Measurements from ENCODE around the gene KANK2.
"Not testable (repeated sequence)": the region's sequence is repeated elsewhere in the genome, so short reads cannot be mapped to it uniquely, and the experiment has no call there.

KANK2 gene

DNA sequence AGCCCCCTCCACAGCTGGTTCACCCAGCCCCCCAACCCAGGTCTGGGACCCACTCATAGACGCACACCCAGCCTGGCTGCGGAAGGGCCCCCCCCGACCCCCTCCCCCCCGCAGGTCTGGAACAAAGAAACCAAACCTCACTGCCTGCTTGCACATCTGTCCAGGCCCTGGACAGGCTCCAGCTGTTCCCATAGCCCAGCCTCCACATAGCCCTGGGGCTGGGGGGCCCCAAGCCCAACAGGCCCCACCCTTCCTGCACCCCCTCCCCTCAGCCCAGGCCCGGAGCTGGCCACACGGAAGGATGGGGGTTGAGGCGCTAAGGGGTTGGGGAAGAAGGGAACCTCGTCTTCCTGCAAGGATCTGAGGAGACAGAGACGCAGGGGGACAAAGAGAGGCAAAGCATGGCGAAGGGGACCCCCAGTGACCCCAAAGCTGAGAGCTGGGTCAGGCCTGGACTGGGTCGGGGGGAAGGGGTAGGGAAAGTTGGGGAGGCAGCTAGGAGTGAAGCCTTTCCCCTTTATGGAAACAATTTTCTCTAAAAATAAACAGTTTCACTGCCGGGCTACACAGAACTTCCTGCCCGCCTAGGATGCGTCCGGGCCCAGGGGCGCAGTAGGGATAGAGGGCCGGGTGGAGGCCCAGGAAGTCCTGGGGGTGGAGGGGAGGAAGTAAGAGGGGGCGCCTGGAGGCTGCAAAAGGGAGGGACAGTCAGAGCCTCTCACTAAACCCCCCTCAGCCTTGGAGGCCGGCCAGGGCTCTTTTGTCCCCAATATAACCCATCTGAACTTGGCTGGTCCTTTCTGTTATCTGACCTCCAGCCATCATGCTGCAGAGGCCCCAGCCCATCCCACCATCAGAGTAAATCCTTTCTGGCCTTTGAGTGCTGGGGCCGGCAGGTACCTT is 2.4 kb downstream of the KANK2 start:
- Mint-ChIP-seq H3K4me1 (peaks cover 11% of the 10 kb centered on the region), H3K9me3 (no peaks in the 10 kb centered on the region), H3K27me3 (peaks cover 40% of the 10 kb centered on the region), H3K4me3 (no peak overlapping the region), H3K27ac (no peak overlapping the region), H3K36me3 (no peaks in the 10 kb centered on the region)
- no peak for ATAC-seq

DNA sequence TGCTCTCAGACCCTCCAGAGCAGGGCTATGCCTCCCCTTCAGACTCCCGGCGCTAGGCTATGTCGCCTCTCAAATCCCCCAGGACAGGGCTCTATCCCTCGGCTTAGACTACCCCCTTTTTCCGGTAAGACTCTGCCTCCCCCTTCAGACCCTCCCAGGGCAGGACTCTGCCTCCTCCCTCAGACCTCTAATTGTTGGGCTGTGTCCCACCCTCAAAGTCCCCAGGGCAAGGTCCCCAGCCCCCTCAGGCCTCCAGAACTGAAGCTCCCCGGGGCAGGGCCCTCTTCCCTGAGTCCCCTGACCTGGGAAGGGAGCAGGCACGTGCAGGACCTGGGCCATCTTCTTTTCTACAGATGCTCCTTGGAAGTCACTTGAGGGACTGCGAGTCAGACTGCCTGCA is 3.2 kb downstream of the KANK2 start:
- Mint-ChIP-seq H3K27me3 (peaks cover 44% of the 10 kb centered on the region), H3K36me3 (no peaks in the 10 kb centered on the region), H3K4me1 (peaks cover 11% of the 10 kb centered on the region), H3K27ac (no peak overlapping the region), H3K9me3 (no peaks in the 10 kb centered on the region), H3K4me3 (no peak overlapping the region)
- ATAC-seq: no peak

DNA sequence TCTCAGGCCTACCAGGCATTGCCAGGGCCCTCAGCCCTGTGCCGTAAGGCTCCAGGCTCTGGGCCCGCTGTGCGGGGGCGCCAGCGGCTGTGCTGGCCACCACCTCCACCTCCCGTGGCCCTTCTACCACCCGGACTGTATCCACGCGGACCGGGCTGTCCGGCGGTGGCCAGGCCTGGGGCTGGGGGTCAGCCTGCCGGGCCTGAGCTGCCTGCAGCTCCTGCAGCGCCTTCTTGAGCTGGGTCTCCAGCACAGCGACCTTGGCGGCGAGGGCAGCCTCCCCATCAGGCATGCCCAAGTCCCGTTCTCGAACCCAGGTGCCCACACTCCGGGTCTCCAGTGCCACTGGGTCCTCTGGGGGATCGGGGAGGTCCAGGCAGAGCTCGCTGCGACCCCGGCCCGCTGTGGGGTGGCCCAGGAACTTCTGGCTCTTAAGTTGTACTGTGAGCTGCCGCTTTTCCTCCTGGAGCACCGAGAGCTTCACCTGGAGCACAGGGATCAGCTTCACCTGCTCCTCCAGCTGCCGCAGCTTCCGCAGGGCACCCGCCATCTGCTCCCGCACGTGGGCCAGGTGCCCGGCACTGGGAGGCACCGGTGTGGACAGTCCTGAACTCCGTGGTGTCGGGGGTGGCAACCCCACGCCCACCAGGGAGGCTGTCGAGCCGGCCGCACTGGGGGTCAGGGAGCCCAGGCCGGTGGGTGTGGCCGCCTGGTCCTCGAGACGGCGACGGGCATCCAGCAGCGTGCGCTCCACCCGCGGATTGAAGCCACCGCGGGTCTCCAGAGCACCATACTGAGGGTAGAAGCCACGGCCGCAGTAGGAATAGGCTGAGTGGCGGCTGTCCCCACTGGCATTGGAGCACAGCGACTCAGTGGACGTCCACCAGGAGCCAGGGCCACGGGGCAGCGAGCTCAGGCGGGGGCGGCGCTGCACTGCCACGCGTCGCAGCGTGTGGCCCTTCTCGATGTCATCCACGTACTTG is 4.1 kb downstream of the KANK2 start:
- H3K9me3 Mint-ChIP-seq: no peaks in the 10 kb centered on the region
- no peaks in the 10 kb centered on the region for H3K36me3 Mint-ChIP-seq
- H3K27ac Mint-ChIP-seq: no peak overlapping the region
- H3K4me3 Mint-ChIP-seq: no peak overlapping the region
- peaks cover 44% of the 10 kb centered on the region for H3K27me3 Mint-ChIP-seq
- H3K4me1 Mint-ChIP-seq: peaks cover 11% of the 10 kb centered on the region
- ATAC-seq: no peak

DNA sequence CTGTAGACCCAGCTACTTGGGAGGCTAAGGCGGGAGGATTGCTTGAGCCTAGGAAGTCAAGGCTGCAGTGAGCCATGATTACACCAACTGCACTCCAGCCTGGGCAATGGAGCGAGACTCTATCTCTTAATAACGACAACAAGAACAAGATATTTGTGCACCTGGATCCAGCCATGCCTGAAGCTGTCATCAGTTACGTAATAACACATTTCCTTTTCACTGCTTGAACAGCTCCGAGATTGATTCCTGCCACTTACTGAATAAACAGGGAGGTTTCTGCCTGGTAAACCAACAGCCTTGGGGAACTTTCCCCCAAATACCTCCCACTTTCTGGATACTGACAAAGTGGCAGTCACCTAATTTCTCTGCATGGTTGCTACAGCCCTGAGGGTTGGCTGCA is 5.4 kb downstream of the KANK2 start:
- peaks cover 8% of the 10 kb centered on the region for H3K4me1 Mint-ChIP-seq
- no peaks in the 10 kb centered on the region for H3K36me3 Mint-ChIP-seq
- H3K4me3 Mint-ChIP-seq: no peak overlapping the region
- no peaks in the 10 kb centered on the region for H3K9me3 Mint-ChIP-seq
- ATAC-seq: no peak
- H3K27ac Mint-ChIP-seq: no peak overlapping the region
- peaks cover 55% of the 10 kb centered on the region for H3K27me3 Mint-ChIP-seq

DNA sequence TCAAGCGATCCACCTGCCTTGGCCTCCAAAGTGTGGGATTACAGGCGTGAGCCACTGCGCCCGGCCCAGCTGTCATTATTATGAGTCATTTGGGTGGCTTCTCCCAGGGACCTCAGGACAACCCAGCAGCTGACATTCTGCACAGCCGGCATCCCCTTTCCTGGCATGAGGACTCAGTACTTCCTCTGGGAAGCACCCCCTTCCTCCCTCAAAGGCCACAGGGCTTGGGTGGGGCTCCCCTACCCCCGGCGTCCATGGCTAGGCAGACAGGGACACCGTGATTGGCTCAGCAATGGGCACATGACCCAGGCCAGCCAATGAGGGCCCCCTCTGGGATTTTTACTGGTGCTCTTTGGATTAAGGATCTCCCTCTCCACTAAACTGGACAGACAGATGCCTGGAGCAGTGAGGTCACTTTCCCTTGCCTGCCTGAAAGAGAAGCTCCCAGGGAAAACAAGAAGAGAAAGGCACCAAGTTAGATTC is 6.0 kb downstream of the KANK2 start:
- Mint-ChIP-seq H3K4me1 (peaks cover 1% of the 10 kb centered on the region), H3K27me3 (peaks cover 55% of the 10 kb centered on the region), H3K36me3 (no peaks in the 10 kb centered on the region), H3K9me3 (no peaks in the 10 kb centered on the region), H3K4me3 (no peak overlapping the region), H3K27ac (no peak overlapping the region)
- ATAC-seq: no peak

DNA sequence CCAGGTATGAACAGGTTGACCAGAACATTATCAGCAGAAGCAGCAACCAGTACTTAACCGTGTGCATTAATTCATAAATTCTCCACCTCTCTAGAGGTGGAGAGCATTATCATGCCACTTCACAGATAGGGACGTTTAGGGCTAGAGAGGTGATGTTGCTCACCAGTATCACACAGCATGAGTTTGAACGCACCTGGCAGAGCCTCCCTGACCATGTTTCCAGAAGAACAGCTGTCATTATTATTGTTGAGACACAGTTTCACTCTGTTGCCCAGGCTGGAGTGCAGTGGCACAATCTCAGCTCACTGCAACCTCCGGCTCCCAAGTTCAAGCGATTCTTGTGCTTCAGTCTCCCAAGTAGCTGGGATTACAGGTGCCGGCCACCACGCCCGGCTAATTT is 6.8 kb downstream of the KANK2 start:
- ATAC-seq: no peak
- H3K27ac Mint-ChIP-seq: no peak overlapping the region

DNA sequence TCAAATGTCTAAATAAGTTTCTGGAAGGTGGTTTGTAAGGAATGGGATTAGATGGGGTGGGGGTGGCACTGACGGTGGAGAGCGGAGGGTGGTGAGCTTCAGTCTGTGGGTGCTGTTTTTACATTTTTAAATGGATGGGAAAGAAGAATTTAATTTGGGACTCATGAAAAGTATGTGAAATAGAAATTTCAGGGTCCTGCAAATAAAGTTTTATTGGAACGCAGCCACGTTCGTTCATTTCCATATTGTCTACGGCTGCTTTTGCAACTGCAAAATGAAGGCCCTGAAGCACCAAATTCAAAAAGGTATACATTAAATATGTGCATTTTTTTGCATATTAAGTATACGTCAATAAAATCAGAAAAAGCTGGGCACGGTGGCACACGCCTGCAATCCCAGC is 9.9 kb downstream of the KANK2 start:
- Mint-ChIP-seq H3K27me3 (peaks cover 57% of the 10 kb centered on the region), H3K4me3 (no peak overlapping the region), H3K4me1 (no peaks in the 10 kb centered on the region), H3K27ac (no peak overlapping the region), H3K36me3 (no peaks in the 10 kb centered on the region), H3K9me3 (no peaks in the 10 kb centered on the region)
- no peak for ATAC-seq

More for the DNA sequence above, 6.8 kb downstream of the KANK2 start:
- no peaks in the 10 kb centered on the region for H3K4me1 Mint-ChIP-seq
- H3K36me3 Mint-ChIP-seq: no peaks in the 10 kb centered on the region
- H3K9me3 Mint-ChIP-seq: no peaks in the 10 kb centered on the region
- H3K4me3 Mint-ChIP-seq: no peak overlapping the region
- H3K27me3 Mint-ChIP-seq: peaks cover 55% of the 10 kb centered on the region

DNA sequence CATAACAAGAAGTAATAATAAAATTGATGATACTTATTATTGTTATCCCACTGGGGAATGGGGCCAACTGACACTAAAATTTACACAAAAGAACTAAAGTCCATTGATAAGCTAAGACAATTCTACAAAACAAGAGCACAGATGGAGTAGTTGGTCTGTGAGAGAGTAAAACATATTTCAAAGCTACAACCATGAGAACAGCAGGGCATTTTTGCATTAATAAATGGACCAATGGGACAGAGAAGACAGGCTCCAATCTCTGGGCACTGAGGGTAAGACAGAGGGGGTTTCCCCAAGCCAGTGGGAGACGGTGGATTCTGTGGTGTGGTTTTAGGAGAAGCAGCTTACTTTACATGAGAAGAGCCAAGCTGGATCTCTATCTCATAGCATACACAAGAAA is 14.4 kb downstream of the KANK2 start:
- Mint-ChIP-seq H3K27me3 (peaks cover 65% of the 10 kb centered on the region), H3K4me1 (peaks cover 23% of the 10 kb centered on the region)

DNA sequence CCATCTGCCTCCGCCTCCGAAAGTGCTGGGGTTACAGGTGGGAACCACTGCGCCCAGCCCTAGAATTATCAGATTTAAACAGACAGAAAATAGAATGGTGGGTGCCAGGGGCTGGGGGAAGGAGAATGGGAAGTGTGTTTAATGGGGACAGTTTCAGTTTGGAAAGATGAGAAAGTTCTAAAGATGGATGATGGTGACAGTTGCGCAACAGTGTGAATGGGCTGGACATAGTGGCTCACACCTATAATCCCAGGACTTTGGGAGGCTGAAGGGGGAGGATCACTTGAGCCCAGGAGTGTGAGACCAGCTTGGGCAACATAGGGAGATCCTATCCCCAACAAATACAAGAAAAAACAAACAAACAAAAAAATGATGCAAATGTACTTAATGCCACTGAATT is 15.9 kb downstream of the KANK2 start:
- ATAC-seq: no peak
- Mint-ChIP-seq H3K4me3 (no peak overlapping the region), H3K27ac (no peak overlapping the region)

More for the DNA sequence above, 14.4 kb downstream of the KANK2 start:
- H3K9me3 Mint-ChIP-seq: no peaks in the 10 kb centered on the region
- no peak for ATAC-seq
- no peak overlapping the region for H3K4me3 Mint-ChIP-seq
- H3K36me3 Mint-ChIP-seq: no peaks in the 10 kb centered on the region
- H3K27ac Mint-ChIP-seq: no peak overlapping the region

DNA sequence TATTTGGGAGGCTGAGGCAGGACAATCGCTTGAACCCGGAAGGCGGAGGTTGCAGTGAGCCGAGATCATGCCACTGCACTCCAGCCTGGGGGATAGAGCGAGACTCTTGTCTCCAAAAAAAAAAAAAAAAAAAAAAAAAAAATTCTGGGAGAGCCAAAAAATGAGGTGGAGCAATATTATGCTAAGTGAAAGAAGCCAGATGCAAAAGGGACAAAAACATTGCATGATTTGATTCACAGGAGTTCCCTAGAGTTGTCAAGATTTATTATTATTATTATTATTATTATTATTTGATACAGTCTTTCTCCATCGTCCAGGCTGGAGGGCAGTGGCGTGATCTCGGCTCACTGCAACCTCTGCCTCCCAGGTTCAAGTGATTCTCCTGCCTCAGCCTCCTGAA is 16.4 kb downstream of the KANK2 start:
- not testable (repeated sequence) for H3K4me3 Mint-ChIP-seq, H3K27ac Mint-ChIP-seq, H3K9me3 Mint-ChIP-seq, H3K36me3 Mint-ChIP-seq, ATAC-seq
- H3K4me1 Mint-ChIP-seq: peaks cover 23% of the 10 kb centered on the region
- peaks cover 56% of the 10 kb centered on the region for H3K27me3 Mint-ChIP-seq

More for the DNA sequence above, 15.9 kb downstream of the KANK2 start:
- Mint-ChIP-seq H3K36me3 (no peaks in the 10 kb centered on the region), H3K9me3 (no peaks in the 10 kb centered on the region), H3K27me3 (peaks cover 57% of the 10 kb centered on the region), H3K4me1 (peaks cover 23% of the 10 kb centered on the region)

DNA sequence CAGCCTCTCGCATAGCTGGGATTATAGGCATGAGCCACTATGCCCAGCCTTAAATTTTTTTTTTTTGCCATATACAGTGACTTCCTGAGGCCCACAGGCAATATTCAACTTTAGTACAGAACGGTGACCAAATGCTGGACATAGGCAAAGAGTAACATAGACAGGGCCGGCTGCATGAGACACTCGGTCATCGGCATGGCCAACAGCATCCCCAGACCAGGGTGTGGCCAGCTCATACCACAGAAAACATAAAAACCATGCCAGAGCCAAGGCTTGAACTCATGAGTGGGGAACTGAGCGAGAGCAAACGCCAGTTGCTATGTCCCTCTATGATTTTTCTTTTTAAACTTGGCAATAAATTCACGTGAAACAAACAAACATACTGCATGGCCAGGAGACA is 17.0 kb downstream of the KANK2 start:
- peak overlapping the region; percentile 63 for H3K4me3 Mint-ChIP-seq
- H3K27ac Mint-ChIP-seq: peak overlapping the region; percentile 27
- H3K36me3 Mint-ChIP-seq: no peaks in the 10 kb centered on the region
- H3K9me3 Mint-ChIP-seq: no peaks in the 10 kb centered on the region
- H3K27me3 Mint-ChIP-seq: peaks cover 56% of the 10 kb centered on the region
- ATAC-seq: no peak
- peaks cover 23% of the 10 kb centered on the region for H3K4me1 Mint-ChIP-seq

DNA sequence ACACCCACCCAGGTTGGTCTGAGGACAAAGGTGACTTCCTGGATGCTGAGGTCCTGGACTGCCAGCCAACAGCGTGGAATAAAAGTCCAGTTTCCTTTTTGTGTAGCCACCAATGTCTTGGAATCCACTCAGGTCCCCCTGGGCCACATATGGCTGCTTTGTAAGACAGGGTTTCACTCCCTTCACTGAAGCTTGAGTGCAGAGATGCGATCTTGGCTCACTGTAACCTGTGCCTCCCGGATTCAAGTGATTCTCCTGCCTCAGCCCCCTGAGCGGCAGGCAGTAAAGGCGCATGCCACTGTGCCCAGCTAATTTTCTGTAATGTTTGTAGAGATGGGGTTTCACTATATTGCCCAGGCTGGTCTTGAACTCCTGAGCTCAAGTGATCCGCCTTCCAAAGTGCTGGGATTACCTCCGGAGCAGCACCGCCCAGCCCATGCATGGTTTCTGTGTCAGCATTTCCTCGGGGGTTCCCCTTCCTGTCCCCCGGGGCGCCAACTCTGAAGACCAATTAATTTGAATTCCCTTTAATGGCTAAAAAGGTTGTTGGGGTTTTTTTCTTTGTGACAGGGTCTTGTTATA is 17.5 kb downstream of the KANK2 start:
- peak; percentile 88 for ATAC-seq
- Mint-ChIP-seq H3K27me3 (peaks cover 59% of the 10 kb centered on the region), H3K36me3 (no peaks in the 10 kb centered on the region), H3K9me3 (no peaks in the 10 kb centered on the region), H3K27ac (peak overlapping the region; percentile 27), H3K4me1 (peaks cover 23% of the 10 kb centered on the region), H3K4me3 (peak overlapping the region; percentile 63)

DNA sequence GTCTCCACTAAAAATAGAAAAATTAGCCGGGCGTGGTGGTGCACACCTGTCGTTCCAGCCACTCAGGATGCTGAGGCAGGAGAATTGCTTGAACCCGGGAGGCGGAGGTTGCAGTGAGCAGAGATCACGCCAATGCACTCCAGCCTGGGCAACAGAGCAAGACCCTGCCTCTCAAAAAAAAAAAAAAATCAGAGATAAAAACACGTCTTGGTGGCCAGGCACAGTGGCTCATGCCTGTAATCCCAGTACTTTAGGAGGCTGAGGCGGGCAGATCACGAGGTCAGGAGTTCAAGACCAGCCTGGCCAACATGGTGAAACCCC is 18.2 kb downstream of the KANK2 start:
- H3K27ac Mint-ChIP-seq, H3K9me3 Mint-ChIP-seq, H3K36me3 Mint-ChIP-seq, ATAC-seq: not testable (repeated sequence)
- Mint-ChIP-seq H3K27me3 (peaks cover 54% of the 10 kb centered on the region), H3K4me1 (peaks cover 23% of the 10 kb centered on the region), H3K4me3 (peak overlapping the region; percentile 63)

DNA sequence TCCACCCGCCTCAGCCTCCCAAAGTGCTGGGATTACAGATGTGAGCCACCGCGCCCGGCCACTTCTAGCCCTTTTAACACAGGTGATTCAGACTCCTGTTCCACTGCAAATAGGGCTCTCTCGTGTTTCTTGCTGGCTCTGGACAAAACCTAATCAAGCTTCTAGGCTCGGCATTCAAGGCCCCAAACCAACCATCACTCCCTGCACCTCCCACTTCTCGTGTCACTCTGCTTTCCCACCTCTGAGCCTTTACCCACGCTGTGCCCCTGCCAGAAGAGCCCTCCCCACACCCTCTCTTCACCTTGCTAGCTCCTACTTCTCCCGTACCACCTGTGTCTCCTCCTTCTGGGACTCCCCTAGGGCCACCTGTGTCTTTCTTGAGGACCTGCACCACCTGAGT is 19.8 kb downstream of the KANK2 start:
- no peaks in the 10 kb centered on the region for H3K36me3 Mint-ChIP-seq
- ATAC-seq: no peak
- H3K4me3 Mint-ChIP-seq: no peak overlapping the region
- H3K4me1 Mint-ChIP-seq: peaks cover 23% of the 10 kb centered on the region
- H3K27ac Mint-ChIP-seq: no peak overlapping the region
- no peaks in the 10 kb centered on the region for H3K9me3 Mint-ChIP-seq
- peaks cover 39% of the 10 kb centered on the region for H3K27me3 Mint-ChIP-seq

Measured in stimulated activated memory B cell treated with anti-CD40 and anti-IgM and Interleukin-4, amounts not matched to agents 10 μg/mL and 1 μg/mL and 100 μg/mL, for 72 hours (primary cell).